ENCODE results near the gene C20orf173. TPM values are rescaled to one million over a fixed set of nuclear protein-coding genes. Genes with fewer than 3 reads are reported as not detected.

The C20orf173 gene
- total RNA-seq, 3 donors from 2014 or later = not detected

DNA sequence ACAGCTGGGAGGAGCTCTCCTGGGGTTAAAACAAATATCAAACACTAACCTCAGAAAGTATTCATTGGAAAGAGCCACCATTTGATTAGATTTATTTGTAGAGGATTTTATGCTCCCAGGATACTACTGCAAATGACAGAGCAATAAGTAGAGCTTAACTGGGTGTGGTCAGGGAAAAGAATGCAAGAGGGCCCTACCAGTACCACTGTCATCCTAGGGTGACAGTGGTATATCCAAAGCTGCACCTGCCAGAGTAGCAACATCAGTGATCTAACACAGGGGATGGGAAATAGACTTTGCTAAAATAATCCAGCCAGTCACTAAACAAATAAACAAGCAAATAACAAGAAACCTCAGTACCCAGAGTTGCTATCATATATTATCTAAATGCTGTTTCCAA lies 42.1 kb upstream of the C20orf173 start:
- H3K4me3 ChIP-seq = no peak overlapping the region
- no peak overlapping the region for H3K27ac ChIP-seq
- no peak for DNase-seq (ENCODE audit: low spot score in 2 of 2)
- no peaks in the 10 kb centered on the region for H3K36me3 ChIP-seq
- no peaks in the 10 kb centered on the region for H3K4me1 ChIP-seq
- intact Hi-C loops (cut with DNase I; ENCODE audit: low total_unique reads) = no loop called here
- no peaks in the 10 kb centered on the region for H3K27me3 ChIP-seq
- no peak for TF ChIP-seq POLR2A (IDR thresholded peaks at IDR 0.05)
- no peak for TF ChIP-seq POLR2AphosphoS5 (IDR thresholded peaks at IDR 0.05)
- no peak for TF ChIP-seq CTCF (IDR thresholded peaks at IDR 0.05)
- peaks cover 5 to 11% of the 10 kb centered on the region in 2 donors for H3K9me3 ChIP-seq

DNA sequence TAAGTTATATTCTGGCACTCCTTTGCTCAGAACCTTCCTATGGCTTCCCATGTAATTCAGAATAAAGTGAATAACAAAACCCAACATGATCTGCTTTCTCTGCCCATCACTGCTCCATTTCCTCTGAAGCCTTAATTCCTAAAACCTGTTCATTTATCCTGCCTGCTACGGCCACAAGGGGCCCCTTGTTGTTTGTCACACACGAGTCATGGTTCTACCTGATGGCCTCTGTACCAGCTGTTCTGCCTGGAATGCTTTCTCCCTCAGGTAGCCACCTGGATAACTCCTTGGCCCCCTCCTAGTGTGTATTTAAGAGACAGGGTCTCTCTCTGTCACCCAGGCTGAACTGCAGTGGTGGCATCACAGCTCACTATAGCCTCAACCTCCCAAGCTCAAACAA lies 39.2 kb upstream of the C20orf173 start:
- peaks cover 5 to 11% of the 10 kb centered on the region in 2 donors for H3K9me3 ChIP-seq
- no peaks in the 10 kb centered on the region for H3K36me3 ChIP-seq
- TF ChIP-seq POLR2AphosphoS5 (IDR thresholded peaks at IDR 0.05) (no peak), POLR2A (IDR thresholded peaks at IDR 0.05) (no peak), CTCF (IDR thresholded peaks at IDR 0.05) (no peak)
- no peaks in the 10 kb centered on the region for H3K27me3 ChIP-seq
- DNase-seq (ENCODE audit: low spot score in 2 of 2) = no peak
- H3K4me3 ChIP-seq = no peak overlapping the region
- intact Hi-C loops (cut with DNase I; ENCODE audit: low total_unique reads) = no loop called here
- H3K4me1 ChIP-seq = no peaks in the 10 kb centered on the region
- no peak overlapping the region for H3K27ac ChIP-seq

DNA sequence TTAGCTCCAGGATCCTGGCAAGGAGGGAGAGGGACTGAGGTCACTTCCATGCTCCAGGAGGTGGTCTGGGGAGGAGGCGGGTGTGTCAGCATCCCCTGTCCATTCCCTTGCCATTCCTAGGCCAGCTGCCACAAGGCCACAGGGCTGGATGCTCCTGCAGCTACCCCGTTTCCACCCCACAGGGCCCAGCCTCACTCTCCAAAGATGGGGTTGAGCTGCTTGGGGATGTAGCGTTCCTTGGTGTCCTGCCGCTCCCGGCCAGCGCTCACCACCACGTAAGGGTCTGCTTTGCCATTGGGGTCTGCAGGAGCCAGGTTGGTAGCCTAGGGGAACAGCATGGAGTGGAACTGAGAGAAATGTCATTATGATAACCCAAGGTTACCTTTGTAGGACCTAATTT lies 35.5 kb upstream of the C20orf173 start:
- H3K36me3 ChIP-seq = no peaks in the 10 kb centered on the region
- TF ChIP-seq POLR2A (IDR thresholded peaks at IDR 0.05) (no peak), CTCF (IDR thresholded peaks at IDR 0.05) (no peak), POLR2AphosphoS5 (IDR thresholded peaks at IDR 0.05) (no peak)
- no peak overlapping the region for H3K4me3 ChIP-seq
- no peaks in the 10 kb centered on the region for H3K4me1 ChIP-seq
- DNase-seq (ENCODE audit: low spot score in 2 of 2) = no peak
- H3K27me3 ChIP-seq = no peaks in the 10 kb centered on the region
- H3K9me3 ChIP-seq = no peaks in the 10 kb centered on the region
- intact Hi-C loops (cut with DNase I; ENCODE audit: low total_unique reads) = no loop called here
- H3K27ac ChIP-seq = no peak overlapping the region

DNA sequence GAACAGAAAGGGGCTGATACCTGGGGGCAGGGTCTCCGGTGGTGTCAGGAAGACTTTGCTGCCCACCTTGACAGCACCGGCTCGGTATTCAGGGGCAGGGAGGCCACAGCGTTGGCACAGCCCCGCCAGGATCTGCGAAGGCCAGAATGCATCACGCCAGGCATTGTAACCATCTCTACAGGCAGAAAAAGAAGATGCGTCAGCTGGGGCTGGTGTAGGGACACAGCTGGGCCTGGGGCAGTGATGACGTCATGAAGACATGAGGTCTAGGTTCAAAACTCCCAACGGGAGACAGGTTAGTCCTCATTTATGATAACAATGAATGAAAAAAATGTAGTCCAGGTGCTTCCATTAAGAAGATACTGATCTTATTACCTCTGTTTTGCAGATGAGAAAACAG lies 34.4 kb upstream of the C20orf173 start:
- no peak overlapping the region for H3K4me3 ChIP-seq
- intact Hi-C loops (cut with DNase I; ENCODE audit: low total_unique reads) = no loop called here
- H3K27me3 ChIP-seq = no peaks in the 10 kb centered on the region
- no peaks in the 10 kb centered on the region for H3K4me1 ChIP-seq
- TF ChIP-seq POLR2A (IDR thresholded peaks at IDR 0.05) = no peak
- TF ChIP-seq CTCF (IDR thresholded peaks at IDR 0.05) = no peak
- TF ChIP-seq POLR2AphosphoS5 (IDR thresholded peaks at IDR 0.05) = no peak
- no peaks in the 10 kb centered on the region for H3K9me3 ChIP-seq
- DNase-seq (ENCODE audit: low spot score in 2 of 2) = no peak
- H3K36me3 ChIP-seq = no peaks in the 10 kb centered on the region
- no peak overlapping the region for H3K27ac ChIP-seq

DNA sequence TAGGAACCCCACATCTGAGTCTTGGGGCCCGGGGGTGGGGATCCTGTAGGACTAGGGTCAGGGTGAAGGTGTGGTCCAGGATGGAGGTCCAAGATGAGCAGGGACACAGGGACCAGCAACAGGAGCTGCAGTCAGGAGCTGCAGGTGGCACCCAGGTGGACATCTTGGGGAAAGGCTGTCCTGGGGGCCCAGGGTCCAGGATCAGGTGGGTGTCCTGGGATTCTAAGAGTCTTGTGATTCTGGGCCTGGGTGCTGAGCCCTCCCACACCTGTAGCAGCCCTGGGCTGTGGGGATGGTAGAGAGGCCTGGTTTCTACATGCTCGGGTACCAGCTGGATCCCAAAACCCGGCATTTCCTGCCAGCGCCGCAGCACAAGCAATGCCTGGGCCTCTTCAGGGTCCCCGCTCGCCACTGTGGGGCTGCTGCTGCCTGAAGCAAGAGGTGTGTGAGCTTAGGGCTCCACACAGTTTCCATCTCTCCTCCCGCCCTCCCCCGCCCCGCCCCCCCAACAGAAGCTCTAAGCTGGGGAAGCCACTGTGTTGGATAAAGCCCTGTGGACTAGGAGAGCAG lies 33.2 kb upstream of the C20orf173 start:
- Histone ChIP-seq H3K9me3 (no peaks in the 10 kb centered on the region), H3K36me3 (peaks cover 1% of the 10 kb centered on the region), H3K4me1 (no peaks in the 10 kb centered on the region), H3K27me3 (no peaks in the 10 kb centered on the region), H3K4me3 (no peak overlapping the region), H3K27ac (no peak overlapping the region)
- DNase-seq (ENCODE audit: low spot score in 2 of 2) = no peak
- intact Hi-C loops (cut with DNase I; ENCODE audit: low total_unique reads) = no loop called here
- TF ChIP-seq POLR2A (IDR thresholded peaks at IDR 0.05) (no peak), POLR2AphosphoS5 (IDR thresholded peaks at IDR 0.05) (no peak), CTCF (IDR thresholded peaks at IDR 0.05) (no peak)

All from breast epithelium (tissue), 4 donors.